Measurements from ENCODE around the gene EEPD1. TPM values are rescaled to one million over a fixed set of nuclear protein-coding genes. Genes with fewer than 3 reads are reported as not detected.

The EEPD1 gene
- total and polyA plus RNA-seq, 5 donors from 2014 or later: 9.2 to 24.4 (median 11.1) TPM

GRCh38 chr7:36131026-36131425, 22.0 kb upstream of the EEPD1 start:
- Mint-ChIP-seq H3K36me3 (no peaks in the 10 kb centered on the region), H3K27me3 (peaks cover 11% of the 10 kb centered on the region), H3K27ac (peak overlapping the region in 1 of 3 donors; percentile 74), H3K4me1 (peaks cover 0 to 14% (median 0%) of the 10 kb centered on the region in 4 donors), H3K4me3 (no peak overlapping the region), H3K9me3 (peaks cover 0 to 3% (median 0%) of the 10 kb centered on the region in 7 donors)
- no peaks in the 10 kb centered on the region for H3K9me3 ChIP-seq (ENCODE audit: control insufficient read depth in 2 of 2, low read length in 2 of 2)
- no peaks in the 10 kb centered on the region for H3K4me1 ChIP-seq (ENCODE audit: control insufficient read depth, insufficient read depth, low read length, poor library complexity, severe bottlenecking)
- no peak for ATAC-seq (ENCODE audit: low read depth in 2 of 2)
- H3K4me3 ChIP-seq (ENCODE audit: low read depth, low read length): no peak overlapping the region
- no peaks in the 10 kb centered on the region for H3K27me3 ChIP-seq (ENCODE audit: control insufficient read depth, insufficient read depth, low read length)
- no peaks in the 10 kb centered on the region for H3K36me3 ChIP-seq (ENCODE audit: control insufficient read depth, insufficient read depth, low read length)
- DNase-seq: no peak
- no peak overlapping the region for H3K27ac ChIP-seq (ENCODE audit: insufficient read depth, low read length, poor library complexity, severe bottlenecking)

GRCh38 chr7:36131499-36131898, 21.6 kb upstream of the EEPD1 start:
- no peaks in the 10 kb centered on the region for H3K9me3 ChIP-seq (ENCODE audit: control insufficient read depth in 2 of 2, low read length in 2 of 2)
- no peak for DNase-seq
- H3K4me1 Mint-ChIP-seq: peaks cover 0 to 14% (median 0%) of the 10 kb centered on the region in 4 donors
- ATAC-seq (ENCODE audit: low read depth in 2 of 2): no peak
- H3K4me3 Mint-ChIP-seq: no peak overlapping the region
- H3K27ac ChIP-seq (ENCODE audit: insufficient read depth, low read length, poor library complexity, severe bottlenecking): no peak overlapping the region
- no peak overlapping the region for H3K4me3 ChIP-seq (ENCODE audit: low read depth, low read length)
- H3K27me3 Mint-ChIP-seq: peaks cover 11% of the 10 kb centered on the region
- no peak overlapping the region for H3K27ac Mint-ChIP-seq
- peaks cover 0 to 3% (median 0%) of the 10 kb centered on the region in 7 donors for H3K9me3 Mint-ChIP-seq
- no peaks in the 10 kb centered on the region for H3K4me1 ChIP-seq (ENCODE audit: control insufficient read depth, insufficient read depth, low read length, poor library complexity, severe bottlenecking)
- no peaks in the 10 kb centered on the region for H3K36me3 ChIP-seq (ENCODE audit: control insufficient read depth, insufficient read depth, low read length)
- no peaks in the 10 kb centered on the region for H3K27me3 ChIP-seq (ENCODE audit: control insufficient read depth, insufficient read depth, low read length)
- H3K36me3 Mint-ChIP-seq: no peaks in the 10 kb centered on the region

GRCh38 chr7:36132012-36132411, 21.0 kb upstream of the EEPD1 start:
- Histone ChIP-seq H3K4me3 (ENCODE audit: low read depth, low read length) (no peak overlapping the region), H3K27me3 (ENCODE audit: control insufficient read depth, insufficient read depth, low read length) (no peaks in the 10 kb centered on the region), H3K27ac (ENCODE audit: insufficient read depth, low read length, poor library complexity, severe bottlenecking) (no peak overlapping the region), H3K4me1 (ENCODE audit: control insufficient read depth, insufficient read depth, low read length, poor library complexity, severe bottlenecking) (no peaks in the 10 kb centered on the region), H3K9me3 (ENCODE audit: control insufficient read depth in 2 of 2, low read length in 2 of 2) (no peaks in the 10 kb centered on the region), H3K36me3 (ENCODE audit: control insufficient read depth, insufficient read depth, low read length) (no peaks in the 10 kb centered on the region)
- no peak overlapping the region for H3K27ac Mint-ChIP-seq
- H3K36me3 Mint-ChIP-seq: no peaks in the 10 kb centered on the region
- H3K4me1 Mint-ChIP-seq: peaks cover 0 to 14% (median 0%) of the 10 kb centered on the region in 4 donors
- peaks cover 11% of the 10 kb centered on the region for H3K27me3 Mint-ChIP-seq
- H3K9me3 Mint-ChIP-seq: peaks cover 0 to 3% (median 0%) of the 10 kb centered on the region in 7 donors
- ATAC-seq (ENCODE audit: low read depth in 2 of 2) (no peak), DNase-seq (no peak)
- H3K4me3 Mint-ChIP-seq: no peak overlapping the region

GRCh38 chr7:36135700-36136099, 17.4 kb upstream of the EEPD1 start:
- H3K4me3 ChIP-seq (ENCODE audit: low read depth, low read length): no peak overlapping the region
- H3K27ac ChIP-seq (ENCODE audit: insufficient read depth, low read length, poor library complexity, severe bottlenecking): no peak overlapping the region
- Mint-ChIP-seq H3K4me3 (no peak overlapping the region), H3K27me3 (peaks cover 18% of the 10 kb centered on the region), H3K9me3 (peaks cover 0 to 3% (median 0%) of the 10 kb centered on the region in 7 donors), H3K27ac (no peak overlapping the region), H3K36me3 (no peaks in the 10 kb centered on the region), H3K4me1 (peaks cover 0 to under 1% (median 0%) of the 10 kb centered on the region in 4 donors)
- H3K27me3 ChIP-seq (ENCODE audit: control insufficient read depth, insufficient read depth, low read length): peaks cover 7% of the 10 kb centered on the region
- H3K4me1 ChIP-seq (ENCODE audit: control insufficient read depth, insufficient read depth, low read length, poor library complexity, severe bottlenecking): no peaks in the 10 kb centered on the region
- H3K36me3 ChIP-seq (ENCODE audit: control insufficient read depth, insufficient read depth, low read length): no peaks in the 10 kb centered on the region
- peaks cover 0 to under 1% of the 10 kb centered on the region in 2 experiments for H3K9me3 ChIP-seq (ENCODE audit: control insufficient read depth in 2 of 2, low read length in 2 of 2)
- no peak for ATAC-seq (ENCODE audit: low read depth in 2 of 2)
- DNase-seq: no peak

GRCh38 chr7:36137258-36137657, 15.8 kb upstream of the EEPD1 start:
- no peak overlapping the region for H3K27ac Mint-ChIP-seq

GRCh38 chr7:36137754-36138153, 15.3 kb upstream of the EEPD1 start:
- Histone ChIP-seq H3K36me3 (ENCODE audit: control insufficient read depth, insufficient read depth, low read length) (no peaks in the 10 kb centered on the region), H3K4me1 (ENCODE audit: control insufficient read depth, insufficient read depth, low read length, poor library complexity, severe bottlenecking) (no peaks in the 10 kb centered on the region), H3K27ac (ENCODE audit: insufficient read depth, low read length, poor library complexity, severe bottlenecking) (no peak overlapping the region), H3K9me3 (ENCODE audit: control insufficient read depth in 2 of 2, low read length in 2 of 2) (peaks cover 0 to 5% of the 10 kb centered on the region in 2 experiments), H3K27me3 (ENCODE audit: control insufficient read depth, insufficient read depth, low read length) (peaks cover 11% of the 10 kb centered on the region), H3K4me3 (ENCODE audit: low read depth, low read length) (no peak overlapping the region)
- ATAC-seq (ENCODE audit: low read depth in 2 of 2) (no peak), DNase-seq (no peak)
- Mint-ChIP-seq H3K27me3 (peaks cover 37% of the 10 kb centered on the region), H3K9me3 (peaks cover 0 to 3% (median 0%) of the 10 kb centered on the region in 7 donors), H3K27ac (no peak overlapping the region), H3K4me3 (no peak overlapping the region), H3K36me3 (no peaks in the 10 kb centered on the region), H3K4me1 (no peaks in the 10 kb centered on the region)

More at GRCh38 chr7:36137258-36137657, 15.8 kb upstream of the EEPD1 start:
- peaks cover 34% of the 10 kb centered on the region for H3K27me3 Mint-ChIP-seq
- Histone ChIP-seq H3K4me1 (ENCODE audit: control insufficient read depth, insufficient read depth, low read length, poor library complexity, severe bottlenecking) (no peaks in the 10 kb centered on the region), H3K36me3 (ENCODE audit: control insufficient read depth, insufficient read depth, low read length) (no peaks in the 10 kb centered on the region), H3K4me3 (ENCODE audit: low read depth, low read length) (no peak overlapping the region), H3K9me3 (ENCODE audit: control insufficient read depth in 2 of 2, low read length in 2 of 2) (peaks cover 0 to 5% of the 10 kb centered on the region in 2 experiments), H3K27ac (ENCODE audit: insufficient read depth, low read length, poor library complexity, severe bottlenecking) (no peak overlapping the region), H3K27me3 (ENCODE audit: control insufficient read depth, insufficient read depth, low read length) (peaks cover 11% of the 10 kb centered on the region)
- no peak overlapping the region for H3K4me3 Mint-ChIP-seq
- no peaks in the 10 kb centered on the region for H3K4me1 Mint-ChIP-seq
- H3K36me3 Mint-ChIP-seq: no peaks in the 10 kb centered on the region
- H3K9me3 Mint-ChIP-seq: peaks cover 0 to 3% (median 0%) of the 10 kb centered on the region in 7 donors
- DNase-seq: no peak
- no peak for ATAC-seq (ENCODE audit: low read depth in 2 of 2)

GRCh38 chr7:36138209-36138608, 14.8 kb upstream of the EEPD1 start:
- H3K4me3 ChIP-seq (ENCODE audit: low read depth, low read length): no peak overlapping the region
- H3K4me1 ChIP-seq (ENCODE audit: control insufficient read depth, insufficient read depth, low read length, poor library complexity, severe bottlenecking): no peaks in the 10 kb centered on the region
- H3K9me3 Mint-ChIP-seq: peaks cover 0 to 3% (median 0%) of the 10 kb centered on the region in 7 donors
- peaks cover 11% of the 10 kb centered on the region for H3K27me3 ChIP-seq (ENCODE audit: control insufficient read depth, insufficient read depth, low read length)
- peaks cover 41% of the 10 kb centered on the region for H3K27me3 Mint-ChIP-seq
- DNase-seq: no peak
- H3K4me1 Mint-ChIP-seq: no peaks in the 10 kb centered on the region
- H3K27ac Mint-ChIP-seq: no peak overlapping the region
- H3K9me3 ChIP-seq (ENCODE audit: control insufficient read depth in 2 of 2, low read length in 2 of 2): peaks cover 0 to 5% of the 10 kb centered on the region in 2 experiments
- ATAC-seq (ENCODE audit: low read depth in 2 of 2): no peak
- no peaks in the 10 kb centered on the region for H3K36me3 Mint-ChIP-seq
- H3K4me3 Mint-ChIP-seq: no peak overlapping the region
- no peaks in the 10 kb centered on the region for H3K36me3 ChIP-seq (ENCODE audit: control insufficient read depth, insufficient read depth, low read length)
- no peak overlapping the region for H3K27ac ChIP-seq (ENCODE audit: insufficient read depth, low read length, poor library complexity, severe bottlenecking)

- Mint-ChIP-seq H3K9me3 (peaks cover 0 to 3% (median 0%) of the 10 kb centered on the region in 7 donors), H3K36me3 (no peaks in the 10 kb centered on the region), H3K4me1 (no peaks in the 10 kb centered on the region), H3K27me3 (peaks cover 49% of the 10 kb centered on the region), H3K27ac (no peak overlapping the region), H3K4me3 (no peak overlapping the region)
- Histone ChIP-seq H3K36me3 (ENCODE audit: control insufficient read depth, insufficient read depth, low read length) (no peaks in the 10 kb centered on the region), H3K9me3 (ENCODE audit: control insufficient read depth in 2 of 2, low read length in 2 of 2) (peaks cover 0 to 5% of the 10 kb centered on the region in 2 experiments), H3K27me3 (ENCODE audit: control insufficient read depth, insufficient read depth, low read length) (peaks cover 14% of the 10 kb centered on the region), H3K4me1 (ENCODE audit: control insufficient read depth, insufficient read depth, low read length, poor library complexity, severe bottlenecking) (no peaks in the 10 kb centered on the region), H3K27ac (ENCODE audit: insufficient read depth, low read length, poor library complexity, severe bottlenecking) (no peak overlapping the region), H3K4me3 (ENCODE audit: low read depth, low read length) (no peak overlapping the region)
- ATAC-seq (ENCODE audit: low read depth in 2 of 2): no peak
- DNase-seq: no peak
Observed at GRCh38 chr7:36141351-36141750, 11.7 kb upstream of the EEPD1 start.
